CD14-positive monocyte (primary cell): ENCODE results near the gene ITSN1. TPM values are rescaled to one million over a fixed set of nuclear protein-coding genes. Genes with fewer than 3 reads are reported as not detected.

Experiments used
- DNase-seq, 3 donors: peaks; one replicate each; pipeline ENCODE4 v3.0.0-alpha.2; 2011 to 2022
- H2AFZ ChIP-seq: 2 replicates; pipeline ENCODE4 v1.6.0; 2012; ENCODE audit warnings: mild to moderate bottlenecking, low read depth, low read length, inconsistent platforms; ENCODE audit not compliant: insufficient read depth, poor library complexity, severe bottlenecking
- H3K27ac ChIP-seq, 2 donors: 1 replicate in 1 of 2; 2 replicates in 1 of 2; pipeline ENCODE4 v1.5.1; 2012 to 2013; ENCODE audit warnings: low read length in 2 of 2, control low read depth in 1 of 2, inconsistent platforms in 1 of 2, low read depth in 1 of 2, mild to moderate bottlenecking in 1 of 2
- H3K27me3 ChIP-seq, 2 donors: one replicate each; pipeline versions ENCODE4 v1.6.0 to v1.6.1; 2011 to 2013; ENCODE audit warnings: low read length in 2 of 2; ENCODE audit not compliant: control insufficient read depth in 2 of 2, insufficient read depth in 2 of 2
- H3K36me3 ChIP-seq, 2 donors: replicated peaks in 1 of 2; 1 replicate in 1 of 2; 2 replicates in 1 of 2; pipeline versions ENCODE4 v1.5.1 to v1.6.1; 2012 to 2013; ENCODE audit warnings: low read length in 2 of 2, control low read depth in 1 of 2, inconsistent platforms in 1 of 2, mild to moderate bottlenecking in 1 of 2; ENCODE audit not compliant: insufficient read depth in 2 of 2, control insufficient read depth in 1 of 2
- H3K4me1 ChIP-seq, 2 donors: 1 replicate in 1 of 2; 2 replicates in 1 of 2; pipeline versions ENCODE4 v1.5.1 to v1.6.1; 2012 to 2013; ENCODE audit warnings: low read length in 2 of 2, control low read depth in 1 of 2, inconsistent platforms in 1 of 2, mild to moderate bottlenecking in 1 of 2, moderate library complexity in 1 of 2; ENCODE audit not compliant: insufficient read depth in 2 of 2, control insufficient read depth in 1 of 2
- H3K4me2 ChIP-seq: replicated peaks from 2 replicates; pipeline ENCODE3; 2012; ENCODE audit warnings: low read length, moderate library complexity, mild to moderate bottlenecking; ENCODE audit not compliant: poor library complexity, severe bottlenecking; ENCODE audit errors: extremely low read depth
- H3K4me3 ChIP-seq, 3 experiments: fragments of 200-600 bp in 1 of 3; sonication (generic) in 1 of 3; replicated peaks in 1 of 3; 1 replicate in 2 of 3; 2 replicates in 1 of 3; pipeline ENCODE4 v1.5.1; 2011 to 2013; ENCODE audit warnings: low read length in 3 of 3, mild to moderate bottlenecking in 3 of 3, control low read depth in 2 of 3, low read depth in 2 of 3, inconsistent platforms in 1 of 3, moderate library complexity in 1 of 3
- H3K79me2 ChIP-seq: 2 replicates; pipeline ENCODE4 v1.6.0; 2012; ENCODE audit warnings: mild to moderate bottlenecking, control low read depth, inconsistent platforms, low read length, moderate library complexity; ENCODE audit not compliant: insufficient read depth
- H3K9ac ChIP-seq: 2 replicates; pipeline ENCODE4 v1.6.0; 2017; ENCODE audit warnings: low read length, mild to moderate bottlenecking; ENCODE audit not compliant: insufficient read depth, poor library complexity, severe bottlenecking
- H3K9me3 ChIP-seq, 2 donors: replicated peaks in 1 of 2; 1 replicate in 1 of 2; 2 replicates in 1 of 2; pipeline versions ENCODE4 v1.5.1 to v1.6.1; 2012 to 2013; ENCODE audit warnings: low read length in 2 of 2, control low read depth in 1 of 2; ENCODE audit not compliant: control insufficient read depth in 1 of 2, insufficient read depth in 1 of 2
- H4K20me1 ChIP-seq: 2 replicates; pipeline ENCODE4 v1.6.0; 2012; ENCODE audit warnings: mild to moderate bottlenecking, low read length, control low read depth, moderate library complexity; ENCODE audit not compliant: insufficient read depth
- H3K27ac Mint-ChIP-seq, 7 donors: one replicate each; pipeline ENCODE4 v1.8.0; 2020; ENCODE audit warnings: mild to moderate bottlenecking in 7 of 7, mixed read lengths in 7 of 7, moderate library complexity in 6 of 7, inconsistent platforms in 2 of 7
- H3K27me3 Mint-ChIP-seq, 3 donors: one replicate each; pipeline ENCODE4 v1.8.0; 2021 to 2022; ENCODE audit warnings: low read depth in 3 of 3, mild to moderate bottlenecking in 3 of 3, mixed read lengths in 3 of 3, moderate library complexity in 3 of 3, inconsistent platforms in 1 of 3
- H3K36me3 Mint-ChIP-seq, 2 donors: one replicate each; pipeline ENCODE4 v1.8.0; 2020; ENCODE audit warnings: mixed read lengths in 2 of 2, inconsistent platforms in 1 of 2, mild to moderate bottlenecking in 1 of 2
- H3K4me1 Mint-ChIP-seq: one replicate; pipeline ENCODE4 v1.8.0; 2020; ENCODE audit warnings: mild to moderate bottlenecking, mixed read lengths
- H3K4me3 Mint-ChIP-seq, 2 donors: one replicate each; pipeline ENCODE4 v1.8.0; 2020; ENCODE audit warnings: mild to moderate bottlenecking in 2 of 2, mixed read lengths in 2 of 2, moderate library complexity in 1 of 2
- H3K9me3 Mint-ChIP-seq, 7 donors: one replicate each; pipeline ENCODE4 v1.8.0; 2020 to 2022; ENCODE audit warnings: mixed read lengths in 7 of 7, mild to moderate bottlenecking in 6 of 7, moderate library complexity in 6 of 7, inconsistent platforms in 2 of 7
- WGBS: methylation state at CpG from one replicate; pipeline ENCODE4 v1.1.5; 2013; ENCODE audit warnings: missing lambda C conversion rate; ENCODE audit not compliant: insufficient coverage; 5-methylcytosine and 5-hydroxymethylcytosine counted together
- intact Hi-C, 2 donors: fragments of 100-400 bp; cut with micrococcal nuclease; formaldehyde crosslinking; loops; one replicate each; pipeline versions ENCODE4 v1.15.0 to v1.15.1; 2023
- polyA plus RNA-seq, 3 donors: library from polyadenylated mRNA; depleted of rRNA in 1 of 3; unstranded in 2 of 3; stranded (reverse) in 1 of 3; fragments of 300-500 nt in 2 of 3; fragments of >200 nt in 1 of 3; fragmentation: Illumina TruSeq in 2 of 3; gene quantifications; 1 replicate in 2 of 3; 2 replicates in 1 of 3; pipeline ENCODE4 v1.2.3, GENCODE V29; 2012 to 2021
- TF ChIP-seq, protein P1 (sequence below): fragments of 200-600 bp; IDR thresholded peaks from one replicate; pipeline ENCODE4 v1.8.0; 2022; ENCODE audit warnings: antibody characterized with exemption, mild to moderate bottlenecking

Gene ITSN1
- polyA plus RNA-seq, 3 donors: 4.7 to 10.3 (median 5.1) TPM

DNA sequence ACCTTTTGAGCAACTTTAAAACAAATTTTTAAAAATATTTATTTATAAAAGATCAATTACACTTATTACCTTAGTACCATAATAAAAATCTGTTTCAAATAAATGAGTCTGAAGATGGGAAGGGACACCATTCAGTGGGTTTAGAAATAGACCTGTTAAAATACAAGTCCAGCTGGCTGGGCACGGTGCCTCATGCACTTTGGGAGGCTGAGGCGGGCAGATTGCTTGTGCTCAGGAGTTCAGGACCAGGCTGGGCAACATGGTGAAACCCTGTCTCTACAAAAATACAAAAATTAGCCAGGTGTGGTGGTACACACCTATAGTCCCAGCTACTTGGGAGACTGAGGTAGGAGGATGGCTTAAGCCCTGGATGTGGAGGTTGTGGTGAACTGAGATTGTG is 57.0 kb downstream of the ITSN1 start:
- Mint-ChIP-seq H3K4me3 (no peak overlapping the region), H3K36me3 (no peaks in the 10 kb centered on the region), H3K9me3 (peaks cover 0 to 2% (median 0%) of the 10 kb centered on the region in 7 donors), H3K4me1 (no peaks in the 10 kb centered on the region), H3K27me3 (peaks cover 0 to 2% (median 0%) of the 10 kb centered on the region in 3 donors), H3K27ac (no peak overlapping the region)
- no peak overlapping the region for H2AFZ ChIP-seq
- H3K9me3 ChIP-seq: no peaks in the 10 kb centered on the region
- no peak overlapping the region for H3K27ac ChIP-seq
- no peaks in the 10 kb centered on the region for H3K4me1 ChIP-seq
- intact Hi-C loops: no loop called here
- no peaks in the 10 kb centered on the region for H3K79me2 ChIP-seq
- DNase-seq: no peak
- no CpG with 5 or more reads among the region's 2 CpGs for WGBS
- no peak overlapping the region for H3K4me2 ChIP-seq
- H3K36me3 ChIP-seq: no peaks in the 10 kb centered on the region
- H4K20me1 ChIP-seq: peaks cover 10% of the 10 kb centered on the region
- H3K9ac ChIP-seq: no peak overlapping the region
- no peak overlapping the region for H3K4me3 ChIP-seq
- TF ChIP-seq, protein P1, sequence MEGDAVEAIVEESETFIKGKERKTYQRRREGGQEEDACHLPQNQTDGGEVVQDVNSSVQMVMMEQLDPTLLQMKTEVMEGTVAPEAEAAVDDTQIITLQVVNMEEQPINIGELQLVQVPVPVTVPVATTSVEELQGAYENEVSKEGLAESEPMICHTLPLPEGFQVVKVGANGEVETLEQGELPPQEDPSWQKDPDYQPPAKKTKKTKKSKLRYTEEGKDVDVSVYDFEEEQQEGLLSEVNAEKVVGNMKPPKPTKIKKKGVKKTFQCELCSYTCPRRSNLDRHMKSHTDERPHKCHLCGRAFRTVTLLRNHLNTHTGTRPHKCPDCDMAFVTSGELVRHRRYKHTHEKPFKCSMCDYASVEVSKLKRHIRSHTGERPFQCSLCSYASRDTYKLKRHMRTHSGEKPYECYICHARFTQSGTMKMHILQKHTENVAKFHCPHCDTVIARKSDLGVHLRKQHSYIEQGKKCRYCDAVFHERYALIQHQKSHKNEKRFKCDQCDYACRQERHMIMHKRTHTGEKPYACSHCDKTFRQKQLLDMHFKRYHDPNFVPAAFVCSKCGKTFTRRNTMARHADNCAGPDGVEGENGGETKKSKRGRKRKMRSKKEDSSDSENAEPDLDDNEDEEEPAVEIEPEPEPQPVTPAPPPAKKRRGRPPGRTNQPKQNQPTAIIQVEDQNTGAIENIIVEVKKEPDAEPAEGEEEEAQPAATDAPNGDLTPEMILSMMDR: no peak
- H3K27me3 ChIP-seq: no peaks in the 10 kb centered on the region

DNA sequence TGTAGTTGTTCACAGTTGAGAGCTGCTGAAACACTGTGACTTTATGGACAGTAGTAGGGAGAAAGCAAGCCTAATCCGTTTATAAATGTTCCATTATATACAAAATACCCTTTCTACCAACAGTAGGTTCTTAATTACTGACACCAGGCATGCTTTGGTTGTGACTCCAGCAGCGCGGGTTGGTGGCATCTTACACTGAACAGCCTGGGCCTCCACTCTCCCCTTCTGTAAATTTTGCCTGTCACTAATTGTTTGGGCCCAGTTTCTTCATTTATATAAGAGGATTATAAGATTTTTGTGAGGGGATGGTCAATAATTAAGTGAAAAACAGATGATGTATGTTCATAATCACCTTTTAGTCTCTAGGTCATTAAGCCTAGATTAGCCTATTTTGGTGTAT is 58.2 kb downstream of the ITSN1 start:
- Histone ChIP-seq H3K36me3 (no peaks in the 10 kb centered on the region), H3K27ac (no peak overlapping the region), H3K4me1 (no peaks in the 10 kb centered on the region), H3K4me2 (no peak overlapping the region), H3K79me2 (no peaks in the 10 kb centered on the region), H3K4me3 (no peak overlapping the region), H2AFZ (no peak overlapping the region), H3K9me3 (no peaks in the 10 kb centered on the region), H3K27me3 (no peaks in the 10 kb centered on the region), H3K9ac (no peak overlapping the region), H4K20me1 (peaks cover 10% of the 10 kb centered on the region)
- DNase-seq: no peak
- no CpG with 5 or more reads among the region's 3 CpGs for WGBS
- H3K27me3 Mint-ChIP-seq: peaks cover 0 to under 1% (median 0%) of the 10 kb centered on the region in 3 donors
- peaks cover 0 to 2% (median 0%) of the 10 kb centered on the region in 7 donors for H3K9me3 Mint-ChIP-seq
- intact Hi-C loops: no loop called here
- H3K4me3 Mint-ChIP-seq: no peak overlapping the region
- H3K4me1 Mint-ChIP-seq: no peaks in the 10 kb centered on the region
- TF ChIP-seq, protein P1: no peak
- H3K36me3 Mint-ChIP-seq: no peaks in the 10 kb centered on the region
- H3K27ac Mint-ChIP-seq: no peak overlapping the region
